GM21717 (cell line): ENCODE data around the gene NMUR2.

Experiments
- ATAC-seq: cut with Tn5 transposase; IDR thresholded peaks from one replicate; pipeline ENCODE4 v1.9.1; 2021; ENCODE audit warnings: mild to moderate bottlenecking, moderate library complexity; ENCODE audit not compliant: unreplicated experiment

The NMUR2 gene

DNA sequence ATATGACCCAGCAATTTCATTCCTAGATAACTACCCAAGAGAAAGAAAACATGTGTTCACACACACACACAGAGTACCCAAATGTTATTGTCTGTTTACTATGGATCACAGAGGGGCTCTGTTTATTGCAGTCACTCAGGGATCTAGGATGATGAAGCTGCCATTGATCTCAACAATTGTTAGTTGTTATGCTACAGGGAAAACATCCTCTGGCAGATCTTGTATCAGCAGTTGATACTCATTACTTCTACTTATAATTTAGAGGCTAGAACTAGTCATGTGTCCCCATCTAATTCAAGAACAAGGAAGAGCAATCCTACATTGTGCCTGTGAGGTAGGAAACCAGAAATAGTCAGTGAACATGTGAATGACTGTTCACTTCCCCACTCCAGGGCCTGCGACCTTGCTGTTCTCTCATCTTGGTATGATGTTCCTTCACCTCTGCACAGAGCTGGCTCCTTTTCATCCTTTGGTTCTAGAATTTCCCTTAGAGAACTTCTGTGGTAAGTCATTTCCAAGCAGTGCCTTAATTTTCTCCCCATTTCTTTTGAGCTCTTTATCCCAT is 30.3 kb downstream of the NMUR2 start:
- no peak for ATAC-seq

DNA sequence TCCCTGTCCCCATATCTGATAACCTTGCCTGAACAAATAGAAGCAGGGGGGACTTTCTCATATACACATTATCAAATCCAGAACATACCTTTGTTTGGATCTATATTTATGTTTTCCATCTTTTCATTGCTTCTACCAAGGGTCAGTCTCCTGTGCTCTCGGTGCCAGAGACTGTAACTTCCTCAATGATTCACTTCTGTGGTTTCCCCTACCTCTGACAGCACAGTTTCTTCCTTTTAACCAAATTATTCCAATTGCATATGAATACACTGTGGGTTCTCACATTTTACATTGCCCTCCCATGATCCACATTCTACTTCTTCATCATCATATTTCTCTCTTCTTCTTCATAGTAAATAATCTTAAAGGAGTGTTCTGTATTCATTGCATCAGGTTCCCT is 32.2 kb downstream of the NMUR2 start:
- ATAC-seq, result no peak

DNA sequence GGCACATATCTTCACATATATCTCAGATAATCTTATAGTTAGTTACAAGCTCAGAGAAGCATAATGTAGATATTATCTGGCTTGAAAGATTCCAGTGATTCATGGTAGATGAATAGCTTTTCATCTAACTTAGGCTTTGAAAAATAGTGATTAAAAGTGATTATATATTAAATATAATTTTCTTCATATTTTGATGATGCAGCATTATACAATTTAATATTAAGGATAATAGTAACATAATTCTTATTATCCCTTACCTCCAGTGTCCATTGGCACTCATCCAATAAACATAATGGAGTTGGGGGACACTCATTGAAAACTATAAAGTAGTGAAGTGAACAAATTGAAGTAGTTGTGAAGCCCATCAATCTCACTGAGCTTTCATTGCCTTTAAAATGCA is 35.8 kb downstream of the NMUR2 start:
- ATAC-seq, result no peak

DNA sequence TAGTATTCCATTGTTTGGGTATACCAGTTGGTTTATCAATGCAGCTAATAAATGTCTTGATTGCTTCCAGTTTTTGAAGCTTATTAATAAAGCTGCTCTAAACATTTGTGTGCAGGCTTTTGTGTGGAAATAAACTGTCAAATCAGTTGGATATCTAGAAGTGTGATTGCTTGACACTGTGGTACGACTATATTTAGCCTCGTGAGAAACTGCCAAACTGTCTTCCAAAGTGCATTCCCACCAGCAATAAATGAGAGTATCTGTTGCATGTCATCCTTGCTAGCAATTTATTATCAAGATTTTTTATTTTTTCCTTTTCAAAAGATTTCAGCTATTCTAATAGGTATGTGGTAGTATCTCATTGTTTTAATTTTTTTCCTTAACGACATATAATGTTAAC is 37.5 kb downstream of the NMUR2 start:
- no peak for ATAC-seq

DNA sequence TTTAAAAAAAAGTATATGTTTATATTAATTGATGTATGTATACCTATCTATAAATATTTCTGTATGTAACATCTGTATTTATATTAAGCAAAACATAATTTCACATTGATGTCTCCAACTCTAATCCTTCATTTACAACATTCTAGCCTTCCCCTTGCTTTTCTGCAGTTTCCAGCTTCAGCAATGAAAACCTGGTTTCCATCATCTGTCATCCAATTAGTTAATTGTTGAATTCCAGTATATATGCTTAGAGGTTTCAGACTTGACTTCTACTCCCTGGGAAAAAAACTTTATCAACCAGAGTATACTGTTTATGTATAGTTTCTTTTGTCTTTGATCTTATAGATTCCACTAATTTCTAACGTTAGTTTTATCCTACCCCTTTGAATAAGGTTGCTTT is 38.4 kb downstream of the NMUR2 start:
- no peak for ATAC-seq

DNA sequence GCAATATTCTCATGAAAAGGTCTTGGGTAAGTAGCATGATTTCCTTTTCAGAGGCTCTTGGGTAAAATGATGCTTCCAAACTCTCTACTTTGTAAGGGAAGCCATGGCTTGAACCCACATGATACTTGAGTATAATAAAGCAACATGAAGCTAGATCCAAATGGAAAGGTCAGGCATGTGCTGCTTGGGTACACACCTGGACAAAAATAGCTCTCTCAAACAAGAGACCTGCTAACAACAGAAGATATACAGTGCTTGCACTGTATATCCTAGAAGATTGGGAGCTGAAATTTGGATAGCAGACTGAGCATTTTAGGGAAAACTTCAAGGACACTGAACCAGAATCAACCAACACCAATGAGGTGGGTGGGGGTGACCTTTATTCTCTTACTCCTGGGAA is 40.2 kb downstream of the NMUR2 start:
- no peak for ATAC-seq

DNA sequence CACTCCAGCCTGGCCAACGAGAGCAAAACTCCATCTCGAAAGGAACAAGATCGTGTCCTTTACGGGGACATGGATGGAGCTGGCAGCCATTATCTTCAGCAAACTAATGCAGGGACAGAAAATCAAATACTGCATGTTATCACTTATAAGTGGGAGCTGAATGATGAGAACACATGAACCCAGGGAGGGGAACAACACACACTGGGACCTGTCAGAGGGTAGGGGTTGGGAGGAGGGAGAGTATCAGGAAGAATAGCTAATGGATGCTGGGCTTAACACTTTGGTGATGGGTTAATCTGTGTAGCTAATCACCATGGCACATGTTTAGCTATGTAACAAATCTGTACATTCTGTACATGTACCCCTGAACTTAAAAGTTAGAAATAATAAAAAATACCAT is 40.9 kb downstream of the NMUR2 start:
- ATAC-seq, result no peak

DNA sequence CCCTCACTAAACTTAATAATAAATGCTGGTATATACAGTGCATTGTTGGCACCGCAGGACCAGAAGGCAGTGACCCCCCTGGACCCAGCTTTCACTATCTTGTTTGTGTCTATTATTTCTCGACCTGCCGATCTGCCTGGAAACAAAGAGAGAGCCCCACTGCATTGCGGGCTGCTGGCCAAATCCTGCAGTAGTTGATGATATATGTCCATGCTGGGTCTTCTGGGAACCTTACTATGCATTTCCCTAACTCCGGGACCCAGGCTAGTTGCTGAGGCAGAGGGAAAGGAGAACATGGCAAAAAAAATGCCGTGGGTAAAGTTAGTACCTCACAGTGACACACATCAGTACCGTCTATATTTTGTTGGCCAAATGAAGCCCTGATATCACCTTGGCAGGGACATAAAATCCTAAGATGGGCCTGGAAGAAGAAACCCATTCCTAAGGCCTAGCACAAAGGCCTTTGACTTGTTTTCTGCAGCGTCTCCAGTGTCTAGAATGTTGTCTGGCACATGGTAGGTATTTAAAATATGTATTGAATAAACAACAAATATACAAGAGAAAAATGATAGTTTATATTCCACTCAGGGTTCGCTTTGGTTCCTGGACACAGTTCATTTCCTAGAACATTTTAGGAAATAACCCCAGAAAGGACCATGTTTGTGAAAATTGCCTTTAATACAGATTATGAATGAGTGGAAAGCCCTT is 46.1 kb downstream of the NMUR2 start:
- no peak for ATAC-seq

DNA sequence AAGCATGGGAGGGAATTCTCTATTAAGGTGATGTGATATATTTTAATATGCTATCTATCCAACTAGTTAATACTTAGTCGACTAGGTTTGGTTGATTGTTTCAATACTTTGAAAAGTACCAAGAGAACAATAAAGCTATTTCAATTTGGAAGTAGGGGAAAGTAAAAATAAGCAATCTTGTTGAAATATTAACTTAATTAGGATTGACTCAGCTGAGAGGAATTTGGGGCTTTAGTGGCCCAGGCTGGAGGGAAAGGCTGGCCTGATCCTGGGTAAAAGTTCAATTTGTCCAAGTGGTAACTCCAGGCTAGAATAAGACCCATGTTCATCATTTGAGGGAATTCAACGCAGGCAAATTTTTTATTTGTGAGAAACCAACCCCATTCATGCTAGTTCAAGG is 48.6 kb downstream of the NMUR2 start:
- no peak for ATAC-seq

DNA sequence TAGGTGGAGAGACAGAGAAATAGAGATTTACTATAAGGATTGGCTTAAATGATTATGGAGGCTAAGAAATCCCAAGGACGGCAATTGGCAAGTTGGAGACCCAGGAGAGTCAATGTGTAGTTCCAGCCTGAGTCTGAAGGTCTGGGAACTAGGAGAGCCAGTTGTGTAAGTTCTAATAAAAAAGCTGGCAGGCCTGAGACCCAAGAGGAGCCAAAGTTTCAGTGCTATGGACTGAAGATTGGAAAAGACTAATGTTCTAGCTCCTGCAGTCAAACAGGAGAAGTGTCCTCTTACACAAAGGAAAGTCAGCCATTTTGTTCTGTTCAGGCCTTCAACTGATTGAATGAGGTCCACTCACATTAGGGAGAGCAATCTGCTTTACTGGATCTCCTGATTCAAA is 50.0 kb downstream of the NMUR2 start:
- no peak for ATAC-seq

DNA sequence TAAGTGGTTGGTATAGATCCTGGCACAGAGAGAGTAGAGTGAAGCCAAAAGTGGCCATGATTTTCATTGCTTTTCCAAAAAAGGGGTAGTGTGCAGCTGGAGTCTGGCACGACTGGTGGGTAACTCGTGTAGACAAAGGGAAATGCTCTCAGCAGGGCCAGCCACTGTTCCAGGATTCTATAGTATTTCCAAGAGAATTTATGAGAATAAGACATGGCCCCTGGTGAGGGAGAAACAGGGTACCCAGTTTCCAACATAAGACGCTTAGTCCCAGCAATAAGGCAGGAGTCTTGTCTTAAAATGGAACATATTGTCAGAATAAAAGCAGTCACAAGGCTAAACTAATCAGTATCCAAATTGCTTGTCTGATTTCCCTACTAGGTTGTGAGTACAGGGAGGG is 52.1 kb downstream of the NMUR2 start:
- ATAC-seq, result no peak

DNA sequence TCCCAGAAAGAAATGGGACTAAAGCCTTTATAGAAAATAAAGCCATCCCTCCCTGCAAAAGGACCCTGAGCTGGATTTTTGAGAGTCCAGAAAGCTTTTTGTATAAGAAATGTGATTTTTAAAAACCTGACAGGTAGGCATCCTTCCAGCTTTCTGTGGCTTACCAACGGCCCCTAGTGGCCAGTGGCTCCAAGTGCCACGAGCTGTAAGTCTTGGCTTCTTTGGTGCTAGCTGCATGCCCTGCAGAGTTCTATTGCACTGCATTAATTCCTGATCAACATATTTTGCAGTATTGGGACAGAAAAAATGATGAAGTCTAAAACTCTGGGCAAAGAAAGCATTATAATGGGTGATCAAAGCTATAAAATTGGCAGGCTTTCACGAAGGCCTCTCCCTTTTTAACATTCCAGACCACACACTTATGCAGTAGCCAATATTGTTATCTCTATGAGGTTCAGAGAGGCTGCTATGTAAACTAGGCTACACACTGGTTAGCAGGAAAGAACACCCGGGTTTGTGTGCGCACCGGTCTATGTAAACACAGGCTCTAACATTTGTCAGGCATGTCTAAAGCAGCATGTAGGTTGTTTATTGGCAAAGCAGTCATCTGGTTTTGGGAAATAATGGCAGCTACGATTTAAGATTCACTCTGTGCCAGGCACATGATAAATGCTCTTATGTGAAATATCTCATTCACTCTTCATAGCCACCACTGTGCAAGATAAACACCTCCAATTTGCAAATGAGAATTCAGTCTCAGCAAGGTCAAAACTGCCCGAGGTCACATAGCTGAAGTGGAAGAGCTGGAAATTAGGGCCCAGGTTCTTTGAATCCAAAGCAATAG is 55.2 kb downstream of the NMUR2 start:
- ATAC-seq, result peak; percentile 82
